Stimulated activated naive B cell treated with anti-CD40 and anti-IgM and Interleukin-4, amounts not matched to agents 10 μg/mL and 1 μg/mL and 100 μg/mL, for 72 hours (primary cell): ENCODE data around the gene VANGL2.

Source experiments
- ATAC-seq, 2 donors: fragments of 150-1000 bp; cut with Tn5 transposase; replicated peaks; 2 replicates each; pipeline ENCODE4 v1.10.0; 2021; ENCODE audit warnings: moderate library complexity in 1 of 2
- DNase-seq: peaks from one replicate; pipeline ENCODE4 v3.0.0; 2021
- H3K27ac Mint-ChIP-seq: one replicate; pipeline ENCODE4 v1.8.0; 2022; ENCODE audit warnings: mild to moderate bottlenecking, mixed read lengths
- H3K27me3 Mint-ChIP-seq, 2 donors: one replicate each; pipeline ENCODE4 v1.8.0; 2022; ENCODE audit warnings: mixed read lengths in 2 of 2
- H3K36me3 Mint-ChIP-seq, 2 donors: one replicate each; pipeline ENCODE4 v1.8.0; 2022; ENCODE audit warnings: mixed read lengths in 2 of 2, mild to moderate bottlenecking in 1 of 2
- H3K4me1 Mint-ChIP-seq, 2 donors: one replicate each; pipeline ENCODE4 v1.8.0; 2022; ENCODE audit warnings: mixed read lengths in 2 of 2, mild to moderate bottlenecking in 1 of 2
- H3K4me3 Mint-ChIP-seq, 2 donors: one replicate each; pipeline ENCODE4 v1.8.0; 2022; ENCODE audit warnings: mild to moderate bottlenecking in 2 of 2, mixed read lengths in 2 of 2, moderate library complexity in 1 of 2
- H3K9me3 Mint-ChIP-seq, 2 donors: one replicate each; pipeline ENCODE4 v1.8.0; 2022; ENCODE audit warnings: mixed read lengths in 2 of 2, mild to moderate bottlenecking in 1 of 2

Gene VANGL2

GRCh38 chr1:160419150-160419837 is 18.9 kb downstream of the VANGL2 start:
- H3K36me3 Mint-ChIP-seq = peaks cover 0 to 3% of the 10 kb centered on the region in 2 donors
- no peaks in the 10 kb centered on the region for H3K9me3 Mint-ChIP-seq
- ATAC-seq (no peak), DNase-seq (no peak)
- peak overlapping the region in 1 of 2 donors; percentile 11 for H3K4me3 Mint-ChIP-seq
- H3K4me1 Mint-ChIP-seq = peaks cover 3% of the 10 kb centered on the region in 2 donors
- H3K27me3 Mint-ChIP-seq = no peaks in the 10 kb centered on the region
- no peak overlapping the region for H3K27ac Mint-ChIP-seq

GRCh38 chr1:160419838-160420169 is 19.4 kb downstream of the VANGL2 start:
- Mint-ChIP-seq H3K9me3 (no peaks in the 10 kb centered on the region), H3K4me3 (no peak overlapping the region), H3K4me1 (peaks cover 3 to 5% of the 10 kb centered on the region in 2 donors), H3K36me3 (peaks cover 0 to 3% of the 10 kb centered on the region in 2 donors), H3K27me3 (no peaks in the 10 kb centered on the region), H3K27ac (no peak overlapping the region)
- ATAC-seq = no peak
- DNase-seq = no peak

GRCh38 chr1:160420881-160421842 is 20.8 kb downstream of the VANGL2 start:
- Mint-ChIP-seq H3K4me3 (no peak overlapping the region), H3K9me3 (no peaks in the 10 kb centered on the region), H3K27ac (no peak overlapping the region), H3K27me3 (no peaks in the 10 kb centered on the region), H3K36me3 (peaks cover 0 to 3% of the 10 kb centered on the region in 2 donors), H3K4me1 (peaks cover 1 to 11% of the 10 kb centered on the region in 2 donors)
- DNase-seq (no peak), ATAC-seq (no peak)

GRCh38 chr1:160421881-160422280 is 21.5 kb downstream of the VANGL2 start:
- Mint-ChIP-seq H3K36me3 (peaks cover 0 to 3% of the 10 kb centered on the region in 2 donors), H3K4me1 (peaks cover 1 to 11% of the 10 kb centered on the region in 2 donors), H3K27me3 (no peaks in the 10 kb centered on the region), H3K27ac (no peak overlapping the region), H3K9me3 (no peaks in the 10 kb centered on the region), H3K4me3 (no peak overlapping the region)
- ATAC-seq (no peak), DNase-seq (no peak)

- Mint-ChIP-seq H3K4me1 (peaks cover 13 to 26% of the 10 kb centered on the region in 2 donors), H3K27me3 (no peaks in the 10 kb centered on the region), H3K36me3 (peaks cover 0 to 3% of the 10 kb centered on the region in 2 donors), H3K9me3 (no peaks in the 10 kb centered on the region), H3K27ac (no peak overlapping the region), H3K4me3 (no peak overlapping the region)
- DNase-seq (no peak), ATAC-seq (no peak)
These were observed 23.6 kb downstream of the VANGL2 start for GRCh38 chr1:160423966-160424365.

- no peak for DNase-seq
- H3K4me1 Mint-ChIP-seq = peaks cover 28 to 45% of the 10 kb centered on the region in 2 donors
- no peaks in the 10 kb centered on the region for H3K9me3 Mint-ChIP-seq
- H3K4me3 Mint-ChIP-seq = no peak overlapping the region
- H3K27ac Mint-ChIP-seq = peak overlapping the region; percentile 76
- no peak for ATAC-seq
- no peaks in the 10 kb centered on the region for H3K36me3 Mint-ChIP-seq
- H3K27me3 Mint-ChIP-seq = no peaks in the 10 kb centered on the region
These were observed 25.5 kb downstream of the VANGL2 start for GRCh38 chr1:160425847-160426246.

- ATAC-seq = no peak
- Mint-ChIP-seq H3K4me3 (no peak overlapping the region), H3K9me3 (no peaks in the 10 kb centered on the region), H3K4me1 (peaks cover 38 to 63% of the 10 kb centered on the region in 2 donors), H3K27me3 (no peaks in the 10 kb centered on the region), H3K36me3 (peaks cover 0 to 6% of the 10 kb centered on the region in 2 donors), H3K27ac (peak overlapping the region; percentile 86)
- no peak for DNase-seq
These were observed 27.3 kb downstream of the VANGL2 start for GRCh38 chr1:160427625-160428024.

GRCh38 chr1:160428053-160428452 is 27.7 kb downstream of the VANGL2 start:
- Mint-ChIP-seq H3K27me3 (no peaks in the 10 kb centered on the region), H3K4me3 (no peak overlapping the region), H3K36me3 (peaks cover under 1 to 7% of the 10 kb centered on the region in 2 donors), H3K9me3 (no peaks in the 10 kb centered on the region), H3K27ac (peak overlapping the region; percentile 86), H3K4me1 (peaks cover 42 to 67% of the 10 kb centered on the region in 2 donors)
- ATAC-seq (no peak), DNase-seq (no peak)

- H3K9me3 Mint-ChIP-seq = no peaks in the 10 kb centered on the region
- DNase-seq = no peak
- peak; percentile 30 to 35 for ATAC-seq
These were observed 28.3 kb downstream of the VANGL2 start for GRCh38 chr1:160428655-160429054.

GRCh38 chr1:160429125-160429561 is 28.8 kb downstream of the VANGL2 start:
- no peak for DNase-seq
- H3K27ac Mint-ChIP-seq = peak overlapping the region; percentile 98
- H3K36me3 Mint-ChIP-seq = peaks cover 6 to 18% of the 10 kb centered on the region in 2 donors
- H3K27me3 Mint-ChIP-seq = no peaks in the 10 kb centered on the region
- H3K9me3 Mint-ChIP-seq = peaks cover under 1 to 2% of the 10 kb centered on the region in 2 donors
- peak; percentile 5 to 8 for ATAC-seq
- peaks cover 46 to 73% of the 10 kb centered on the region in 2 donors for H3K4me1 Mint-ChIP-seq
- no peak overlapping the region for H3K4me3 Mint-ChIP-seq

More at GRCh38 chr1:160428655-160429054, 28.3 kb downstream of the VANGL2 start:
- peaks cover 46 to 72% of the 10 kb centered on the region in 2 donors for H3K4me1 Mint-ChIP-seq
- H3K27ac Mint-ChIP-seq = peak overlapping the region; percentile 98
- H3K36me3 Mint-ChIP-seq = peaks cover 4 to 13% of the 10 kb centered on the region in 2 donors
- no peaks in the 10 kb centered on the region for H3K27me3 Mint-ChIP-seq
- H3K4me3 Mint-ChIP-seq = peak overlapping the region in 1 of 2 donors; percentile 22

GRCh38 chr1:160429702-160430535 is 29.6 kb downstream of the VANGL2 start:
- peak overlapping the region; percentile 98 for H3K27ac Mint-ChIP-seq
- DNase-seq = no peak
- ATAC-seq = peak; percentile 48 to 60
- no peaks in the 10 kb centered on the region for H3K27me3 Mint-ChIP-seq
- H3K36me3 Mint-ChIP-seq = peaks cover 13 to 26% of the 10 kb centered on the region in 2 donors
- peaks cover 7 to 10% of the 10 kb centered on the region in 2 donors for H3K9me3 Mint-ChIP-seq
- peaks cover 54 to 77% of the 10 kb centered on the region in 2 donors for H3K4me1 Mint-ChIP-seq
- peak overlapping the region; percentile 5 to 67 for H3K4me3 Mint-ChIP-seq

GRCh38 chr1:160431006-160431405 is 30.6 kb downstream of the VANGL2 start:
- peaks cover 9 to 11% of the 10 kb centered on the region in 2 donors for H3K9me3 Mint-ChIP-seq
- H3K4me1 Mint-ChIP-seq = peaks cover 60 to 80% of the 10 kb centered on the region in 2 donors
- H3K4me3 Mint-ChIP-seq = peak overlapping the region in 1 of 2 donors; percentile 44
- peaks cover 16 to 32% of the 10 kb centered on the region in 2 donors for H3K36me3 Mint-ChIP-seq
- peak overlapping the region; percentile 98 for H3K27ac Mint-ChIP-seq
- no peak for ATAC-seq
- DNase-seq = no peak
- H3K27me3 Mint-ChIP-seq = no peaks in the 10 kb centered on the region

GRCh38 chr1:160431571-160431970 is 31.2 kb downstream of the VANGL2 start:
- peak overlapping the region; percentile 44 for H3K4me3 Mint-ChIP-seq

More at GRCh38 chr1:160431571-160431970, 31.2 kb downstream of the VANGL2 start:
- DNase-seq (no peak), ATAC-seq (no peak)
- Mint-ChIP-seq H3K4me1 (peaks cover 62 to 84% of the 10 kb centered on the region in 2 donors), H3K36me3 (peaks cover 16 to 32% of the 10 kb centered on the region in 2 donors), H3K9me3 (peaks cover 9 to 11% of the 10 kb centered on the region in 2 donors), H3K27me3 (no peaks in the 10 kb centered on the region), H3K27ac (peak overlapping the region; percentile 98)
